CD14-positive monocyte (primary cell): ENCODE data around the gene ZFHX3. TPM values are rescaled to one million over a fixed set of nuclear protein-coding genes. Genes with fewer than 3 reads are reported as not detected.

Experiments
- DNase-seq, 3 donors: peaks; one replicate each; pipeline ENCODE4 v3.0.0-alpha.2; 2011 to 2022
- H2AFZ ChIP-seq: 2 replicates; pipeline ENCODE4 v1.6.0; 2012; ENCODE audit warnings: mild to moderate bottlenecking, low read depth, low read length, inconsistent platforms; ENCODE audit not compliant: insufficient read depth, poor library complexity, severe bottlenecking
- H3K27ac ChIP-seq, 2 donors: 1 replicate in 1 of 2; 2 replicates in 1 of 2; pipeline ENCODE4 v1.5.1; 2012 to 2013; ENCODE audit warnings: low read length in 2 of 2, control low read depth in 1 of 2, inconsistent platforms in 1 of 2, low read depth in 1 of 2, mild to moderate bottlenecking in 1 of 2
- H3K27me3 ChIP-seq, 2 donors: one replicate each; pipeline versions ENCODE4 v1.6.0 to v1.6.1; 2011 to 2013; ENCODE audit warnings: low read length in 2 of 2; ENCODE audit not compliant: control insufficient read depth in 2 of 2, insufficient read depth in 2 of 2
- H3K36me3 ChIP-seq, 2 donors: replicated peaks in 1 of 2; 1 replicate in 1 of 2; 2 replicates in 1 of 2; pipeline versions ENCODE4 v1.5.1 to v1.6.1; 2012 to 2013; ENCODE audit warnings: low read length in 2 of 2, control low read depth in 1 of 2, inconsistent platforms in 1 of 2, mild to moderate bottlenecking in 1 of 2; ENCODE audit not compliant: insufficient read depth in 2 of 2, control insufficient read depth in 1 of 2
- H3K4me1 ChIP-seq, 2 donors: 1 replicate in 1 of 2; 2 replicates in 1 of 2; pipeline versions ENCODE4 v1.5.1 to v1.6.1; 2012 to 2013; ENCODE audit warnings: low read length in 2 of 2, control low read depth in 1 of 2, inconsistent platforms in 1 of 2, mild to moderate bottlenecking in 1 of 2, moderate library complexity in 1 of 2; ENCODE audit not compliant: insufficient read depth in 2 of 2, control insufficient read depth in 1 of 2
- H3K4me2 ChIP-seq: replicated peaks from 2 replicates; pipeline ENCODE3; 2012; ENCODE audit warnings: low read length, moderate library complexity, mild to moderate bottlenecking; ENCODE audit not compliant: poor library complexity, severe bottlenecking; ENCODE audit errors: extremely low read depth
- H3K4me3 ChIP-seq, 3 experiments: fragments of 200-600 bp in 1 of 3; sonication (generic) in 1 of 3; replicated peaks in 1 of 3; 1 replicate in 2 of 3; 2 replicates in 1 of 3; pipeline ENCODE4 v1.5.1; 2011 to 2013; ENCODE audit warnings: low read length in 3 of 3, mild to moderate bottlenecking in 3 of 3, control low read depth in 2 of 3, low read depth in 2 of 3, inconsistent platforms in 1 of 3, moderate library complexity in 1 of 3
- H3K79me2 ChIP-seq: 2 replicates; pipeline ENCODE4 v1.6.0; 2012; ENCODE audit warnings: mild to moderate bottlenecking, control low read depth, inconsistent platforms, low read length, moderate library complexity; ENCODE audit not compliant: insufficient read depth
- H3K9ac ChIP-seq: 2 replicates; pipeline ENCODE4 v1.6.0; 2017; ENCODE audit warnings: low read length, mild to moderate bottlenecking; ENCODE audit not compliant: insufficient read depth, poor library complexity, severe bottlenecking
- H3K9me3 ChIP-seq, 2 donors: replicated peaks in 1 of 2; 1 replicate in 1 of 2; 2 replicates in 1 of 2; pipeline versions ENCODE4 v1.5.1 to v1.6.1; 2012 to 2013; ENCODE audit warnings: low read length in 2 of 2, control low read depth in 1 of 2; ENCODE audit not compliant: control insufficient read depth in 1 of 2, insufficient read depth in 1 of 2
- H4K20me1 ChIP-seq: 2 replicates; pipeline ENCODE4 v1.6.0; 2012; ENCODE audit warnings: mild to moderate bottlenecking, low read length, control low read depth, moderate library complexity; ENCODE audit not compliant: insufficient read depth
- H3K27ac Mint-ChIP-seq, 7 donors: one replicate each; pipeline ENCODE4 v1.8.0; 2020; ENCODE audit warnings: mild to moderate bottlenecking in 7 of 7, mixed read lengths in 7 of 7, moderate library complexity in 6 of 7, inconsistent platforms in 2 of 7
- H3K27me3 Mint-ChIP-seq, 3 donors: one replicate each; pipeline ENCODE4 v1.8.0; 2021 to 2022; ENCODE audit warnings: low read depth in 3 of 3, mild to moderate bottlenecking in 3 of 3, mixed read lengths in 3 of 3, moderate library complexity in 3 of 3, inconsistent platforms in 1 of 3
- H3K36me3 Mint-ChIP-seq, 2 donors: one replicate each; pipeline ENCODE4 v1.8.0; 2020; ENCODE audit warnings: mixed read lengths in 2 of 2, inconsistent platforms in 1 of 2, mild to moderate bottlenecking in 1 of 2
- H3K4me1 Mint-ChIP-seq: one replicate; pipeline ENCODE4 v1.8.0; 2020; ENCODE audit warnings: mild to moderate bottlenecking, mixed read lengths
- H3K4me3 Mint-ChIP-seq, 2 donors: one replicate each; pipeline ENCODE4 v1.8.0; 2020; ENCODE audit warnings: mild to moderate bottlenecking in 2 of 2, mixed read lengths in 2 of 2, moderate library complexity in 1 of 2
- H3K9me3 Mint-ChIP-seq, 7 donors: one replicate each; pipeline ENCODE4 v1.8.0; 2020 to 2022; ENCODE audit warnings: mixed read lengths in 7 of 7, mild to moderate bottlenecking in 6 of 7, moderate library complexity in 6 of 7, inconsistent platforms in 2 of 7
- WGBS: methylation state at CpG from one replicate; pipeline ENCODE4 v1.1.5; 2013; ENCODE audit warnings: missing lambda C conversion rate; ENCODE audit not compliant: insufficient coverage; 5-methylcytosine and 5-hydroxymethylcytosine counted together
- intact Hi-C, 2 donors: fragments of 100-400 bp; cut with micrococcal nuclease; formaldehyde crosslinking; loops; one replicate each; pipeline versions ENCODE4 v1.15.0 to v1.15.1; 2023
- polyA plus RNA-seq, 3 donors: library from polyadenylated mRNA; depleted of rRNA in 1 of 3; unstranded in 2 of 3; stranded (reverse) in 1 of 3; fragments of 300-500 nt in 2 of 3; fragments of >200 nt in 1 of 3; fragmentation: Illumina TruSeq in 2 of 3; gene quantifications; 1 replicate in 2 of 3; 2 replicates in 1 of 3; pipeline ENCODE4 v1.2.3, GENCODE V29; 2012 to 2021
- TF ChIP-seq, protein P1 (sequence below): fragments of 200-600 bp; IDR thresholded peaks from one replicate; pipeline ENCODE4 v1.8.0; 2022; ENCODE audit warnings: antibody characterized with exemption, mild to moderate bottlenecking

ZFHX3 gene
- polyA plus RNA-seq, 3 donors: 0.42 to 4.2 (median 0.43) TPM

DNA sequence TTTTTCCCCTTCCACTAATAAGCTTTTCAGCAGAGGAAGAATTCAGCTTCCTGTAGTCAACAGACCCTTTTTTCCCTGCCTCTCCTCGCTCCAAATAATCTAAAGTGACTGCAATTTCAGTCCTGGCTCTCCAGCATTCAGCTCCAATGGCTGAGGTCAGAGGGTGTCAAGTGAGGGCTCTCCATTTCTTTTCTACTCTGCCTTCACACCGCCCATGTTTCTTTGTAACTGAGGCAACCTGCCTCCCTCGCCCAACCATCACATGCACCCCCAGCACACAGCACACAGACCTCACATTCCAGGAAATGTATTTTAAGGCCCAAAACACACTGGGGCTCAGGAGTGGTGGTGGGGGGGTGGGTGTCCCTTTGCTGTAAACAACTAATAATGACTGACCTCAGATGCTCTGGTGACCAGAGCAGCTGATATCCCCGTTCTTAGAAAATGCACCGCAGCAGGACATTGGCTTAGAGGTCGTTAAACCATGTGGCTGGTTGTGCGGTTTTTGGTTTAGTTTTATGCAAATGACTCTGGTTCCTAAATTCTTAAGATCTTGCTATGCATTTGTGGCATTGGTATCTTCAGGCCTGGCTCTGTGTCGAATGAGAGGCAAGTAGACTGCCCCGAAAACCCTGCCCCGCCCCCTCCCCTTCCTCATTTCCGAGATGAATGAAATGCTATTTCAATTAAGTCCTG is 203.6 kb downstream of the ZFHX3 start:
- H3K27ac Mint-ChIP-seq: peak overlapping the region in 4 of 7 donors; percentile 24 to 77 (median 52)
- H3K27ac ChIP-seq: no peak overlapping the region
- no peaks in the 10 kb centered on the region for H3K36me3 ChIP-seq
- H3K36me3 Mint-ChIP-seq: peaks cover 11 to 25% of the 10 kb centered on the region in 2 donors
- no peak overlapping the region for H3K4me2 ChIP-seq
- no peaks in the 10 kb centered on the region for H3K27me3 ChIP-seq
- H3K27me3 Mint-ChIP-seq: peaks cover 2% of the 10 kb centered on the region in 3 donors
- H3K4me3 Mint-ChIP-seq: peak overlapping the region in 1 of 2 donors; percentile 68
- H3K9me3 ChIP-seq: no peaks in the 10 kb centered on the region
- H3K4me3 ChIP-seq: no peak overlapping the region
- peaks cover 33 to 40% of the 10 kb centered on the region in 2 donors for H3K4me1 ChIP-seq
- peaks cover 0 to 1% (median 0%) of the 10 kb centered on the region in 7 donors for H3K9me3 Mint-ChIP-seq
- no peak for DNase-seq
- no peak overlapping the region for H2AFZ ChIP-seq
- intact Hi-C loops: loop anchor here in 1 of 2 donors (10.0 kb wide), 1 partner anchor 130 kb away; no protein-coding TSS in a partner anchor
- H3K9ac ChIP-seq: no peak overlapping the region
- WGBS: 32% methylated on average over 5 of the region's 11 CpGs
- no peaks in the 10 kb centered on the region for H3K79me2 ChIP-seq
- peaks cover 49% of the 10 kb centered on the region for H3K4me1 Mint-ChIP-seq
- TF ChIP-seq, protein P1, sequence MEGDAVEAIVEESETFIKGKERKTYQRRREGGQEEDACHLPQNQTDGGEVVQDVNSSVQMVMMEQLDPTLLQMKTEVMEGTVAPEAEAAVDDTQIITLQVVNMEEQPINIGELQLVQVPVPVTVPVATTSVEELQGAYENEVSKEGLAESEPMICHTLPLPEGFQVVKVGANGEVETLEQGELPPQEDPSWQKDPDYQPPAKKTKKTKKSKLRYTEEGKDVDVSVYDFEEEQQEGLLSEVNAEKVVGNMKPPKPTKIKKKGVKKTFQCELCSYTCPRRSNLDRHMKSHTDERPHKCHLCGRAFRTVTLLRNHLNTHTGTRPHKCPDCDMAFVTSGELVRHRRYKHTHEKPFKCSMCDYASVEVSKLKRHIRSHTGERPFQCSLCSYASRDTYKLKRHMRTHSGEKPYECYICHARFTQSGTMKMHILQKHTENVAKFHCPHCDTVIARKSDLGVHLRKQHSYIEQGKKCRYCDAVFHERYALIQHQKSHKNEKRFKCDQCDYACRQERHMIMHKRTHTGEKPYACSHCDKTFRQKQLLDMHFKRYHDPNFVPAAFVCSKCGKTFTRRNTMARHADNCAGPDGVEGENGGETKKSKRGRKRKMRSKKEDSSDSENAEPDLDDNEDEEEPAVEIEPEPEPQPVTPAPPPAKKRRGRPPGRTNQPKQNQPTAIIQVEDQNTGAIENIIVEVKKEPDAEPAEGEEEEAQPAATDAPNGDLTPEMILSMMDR: no peak
- H4K20me1 ChIP-seq: peaks cover 38% of the 10 kb centered on the region

DNA sequence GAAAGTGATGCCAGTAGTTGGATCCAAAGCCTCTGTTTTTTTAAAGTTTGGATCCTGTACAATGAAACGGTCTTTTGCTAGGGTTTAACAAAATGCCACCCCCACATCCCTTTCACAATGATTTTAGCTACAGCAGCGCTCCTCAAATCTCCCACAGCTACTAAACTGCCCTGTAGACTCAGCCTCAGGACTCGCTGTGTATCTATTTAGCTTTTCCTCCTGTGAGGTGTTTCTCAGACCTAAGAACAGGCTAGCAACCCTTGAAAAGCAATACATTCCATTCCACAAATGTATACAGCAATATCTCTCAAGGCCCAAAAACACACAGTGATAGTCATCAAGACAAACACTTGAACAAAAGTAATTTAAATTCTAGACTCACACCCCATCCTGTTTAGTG is 206.4 kb downstream of the ZFHX3 start:
- H3K4me2 ChIP-seq: no peak overlapping the region
- H3K4me3 Mint-ChIP-seq: no peak overlapping the region
- H3K9me3 ChIP-seq: no peaks in the 10 kb centered on the region
- no peak overlapping the region for H2AFZ ChIP-seq
- TF ChIP-seq, protein P1: no peak
- WGBS: 96% methylated on average over 3 of the region's 3 CpGs
- peaks cover 0 to 1% (median 0%) of the 10 kb centered on the region in 7 donors for H3K9me3 Mint-ChIP-seq
- peak overlapping the region in 1 of 7 donors; percentile 56 for H3K27ac Mint-ChIP-seq
- no peak overlapping the region for H3K4me3 ChIP-seq
- H3K27me3 Mint-ChIP-seq: peaks cover 0 to 3% (median 2%) of the 10 kb centered on the region in 3 donors
- DNase-seq: no peak
- intact Hi-C loops: loop anchor here in 1 of 2 donors (10.0 kb wide), 1 partner anchor 133 kb away; no protein-coding TSS in a partner anchor
- peaks cover 29% of the 10 kb centered on the region for H3K4me1 Mint-ChIP-seq
- no peaks in the 10 kb centered on the region for H3K27me3 ChIP-seq
- H3K36me3 Mint-ChIP-seq: peaks cover 15 to 26% of the 10 kb centered on the region in 2 donors
- H3K36me3 ChIP-seq: no peaks in the 10 kb centered on the region
- no peak overlapping the region for H3K9ac ChIP-seq
- H4K20me1 ChIP-seq: peaks cover 35% of the 10 kb centered on the region
- peaks cover 25 to 29% of the 10 kb centered on the region in 2 donors for H3K4me1 ChIP-seq
- H3K79me2 ChIP-seq: no peaks in the 10 kb centered on the region
- H3K27ac ChIP-seq: no peak overlapping the region
